HCT116 (cell line): Measurements from ENCODE around the gene DHX34. TPM values are rescaled to one million over a fixed set of nuclear protein-coding genes. Genes with fewer than 3 reads are reported as not detected.

ENCODE experiments used
- ATAC-seq: fragments of 200-7000 bp; cut with Tn5 transposase; 2 replicates; pipeline ENCODE4 v1.9.1; 2020; ENCODE audit warnings: mild to moderate bottlenecking, moderate library complexity
- BruUV-seq: library from RNA; stranded (reverse); fragments of 400-500 nt; replicated peaks from 2 replicates; lab custom pipeline; 2021; lab: Mats Ljungman, UMichigan
- CTCF ChIA-PET: fragments of 300-600 bp; sonication (Branson Sonifier 250); formaldehyde crosslinking; loops from one replicate; lab custom pipeline; 2021; ENCODE audit warnings: antibody characterized with exemption; lab: Charles Lee
- POLR2A ChIA-PET: fragments of 300-600, 350-600 bp; sonication (Branson Sonifier 250); formaldehyde crosslinking; loops from one replicate; lab custom pipeline; 2021; ENCODE audit warnings: antibody characterized with exemption; lab: Charles Lee
- RAD21 ChIA-PET, 2 experiments: fragments of 300-600 bp; sonication (Branson Sonifier 250); formaldehyde crosslinking; loops; one replicate each; lab custom pipeline; 2023; ENCODE audit warnings: low total read pairs in 2 of 2; ENCODE audit not compliant: uncharacterized antibody in 2 of 2, unreplicated experiment in 2 of 2, low non-redundant PET in 1 of 2; lab: Charles Lee
- DNase-seq: peaks from one replicate; pipeline ENCODE4 v3.0.0-alpha.2; 2010; ENCODE audit warnings: low read depth, low spot score
- H2AFZ ChIP-seq: fragments of 200-600 bp; shearing (Covaris generic), sonication (generic); 2 replicates; pipeline ENCODE4 v1.6.1; 2017; ENCODE audit warnings: low read depth, mixed run types, mixed read lengths, antibody characterized with exemption, low read length; ENCODE audit not compliant: poor library complexity, severe bottlenecking
- H3K27ac ChIP-seq: 2 replicates; pipeline ENCODE4 v1.5.1; 2012; ENCODE audit warnings: low read depth, low read length
- H3K27me3 ChIP-seq: fragments of 200-600 bp; sonication (generic); 2 replicates; pipeline ENCODE4 v1.6.1; 2016; ENCODE audit warnings: mixed run types, low read length, mixed read lengths; ENCODE audit not compliant: insufficient read depth
- H3K36me3 ChIP-seq, 2 experiments: fragments of 200-500 bp in 1 of 2; fragments of 200-600 bp in 1 of 2; sonication (Bioruptor generic) in 1 of 2; sonication (generic) in 1 of 2; 2 replicates each; pipeline versions ENCODE4 v1.5.1 to v1.6.1; 2014 to 2016; ENCODE audit warnings: low read length in 2 of 2, inconsistent platforms in 1 of 2, mixed read lengths in 1 of 2, mixed run types in 1 of 2; ENCODE audit not compliant: insufficient read depth in 2 of 2, control insufficient read depth in 1 of 2
- H3K4me1 ChIP-seq, 2 experiments: fragments of 200-600 bp in 1 of 2; sonication (generic) in 1 of 2; 2 replicates each; pipeline versions ENCODE4 v1.5.1 to v1.6.1; 2012 to 2017; ENCODE audit warnings: low read length in 2 of 2, inconsistent platforms in 1 of 2, mild to moderate bottlenecking in 1 of 2, mixed read lengths in 1 of 2, mixed run types in 1 of 2, moderate library complexity in 1 of 2; ENCODE audit not compliant: insufficient read depth in 2 of 2, control insufficient read depth in 1 of 2
- H3K4me2 ChIP-seq: fragments of 200-600 bp; sonication (generic); 2 replicates; pipeline ENCODE4 v1.6.1; 2017; ENCODE audit warnings: mixed run types, low read length, mixed read lengths
- H3K4me3 ChIP-seq, 2 experiments: fragments of 200-600 bp in 1 of 2; sonication (generic) in 1 of 2; replicated peaks in 1 of 2; 2 replicates each; pipeline ENCODE4 v1.5.1; 2011 to 2016; ENCODE audit warnings: low read length in 2 of 2, control low read depth in 1 of 2, low read depth in 1 of 2, mild to moderate bottlenecking in 1 of 2, mixed read lengths in 1 of 2, mixed run types in 1 of 2
- H3K79me2 ChIP-seq: fragments of 200-600 bp; sonication (generic); 2 replicates; pipeline ENCODE4 v1.6.1; 2017; ENCODE audit warnings: mild to moderate bottlenecking, mixed run types, low read length, moderate library complexity, mixed read lengths; ENCODE audit not compliant: insufficient read depth
- H3K9ac ChIP-seq: fragments of 200-600 bp; sonication (generic); 2 replicates; pipeline ENCODE4 v1.6.1; 2016; ENCODE audit warnings: low read length, mixed read lengths
- H3K9me2 ChIP-seq: fragments of 200-600 bp; sonication (generic), shearing (Covaris generic); 2 replicates; pipeline ENCODE4 v1.6.1; 2017; ENCODE audit warnings: mixed run types, mild to moderate bottlenecking, moderate library complexity; ENCODE audit not compliant: insufficient read depth
- H3K9me3 ChIP-seq, 2 experiments: fragments of 200-500 bp in 1 of 2; fragments of 200-600 bp in 1 of 2; sonication (Bioruptor generic) in 1 of 2; sonication (generic) in 1 of 2; 2 replicates each; pipeline ENCODE4 v1.6.1; 2014 to 2017; ENCODE audit warnings: low read length in 2 of 2, mixed read lengths in 2 of 2, inconsistent platforms in 1 of 2, low read depth in 1 of 2, mild to moderate bottlenecking in 1 of 2, mixed run types in 1 of 2, moderate library complexity in 1 of 2; ENCODE audit not compliant: control insufficient read depth in 1 of 2, insufficient read depth in 1 of 2
- H4K20me1 ChIP-seq: fragments of 200-600 bp; sonication (generic), shearing (Covaris generic); 2 replicates; pipeline ENCODE4 v1.6.1; 2017; ENCODE audit warnings: mixed run types, mild to moderate bottlenecking, moderate library complexity; ENCODE audit not compliant: insufficient read depth
- CBX3 ChIP-seq: IDR thresholded peaks from 2 replicates; pipeline ENCODE4 v1.6.1; 2012; ENCODE audit warnings: low read depth
- CEBPB ChIP-seq: IDR thresholded peaks from 2 replicates; pipeline ENCODE4 v1.6.1; 2012; ENCODE audit warnings: low read depth
- CTCF ChIP-seq, 3 experiments: fragments of 200-600 bp in 1 of 3; sonication (generic) in 1 of 3; IDR thresholded peaks in 2 of 3; conservative IDR thresholded peaks in 1 of 3; 2 replicates each; pipeline ENCODE4 v1.5.1; 2012 to 2017; ENCODE audit warnings: low read depth in 2 of 3, low read length in 2 of 3, antibody characterized with exemption in 1 of 3, borderline replicate concordance in 1 of 3, control low read depth in 1 of 3, mild to moderate bottlenecking in 1 of 3, mixed read lengths in 1 of 3, mixed run types in 1 of 3, moderate library complexity in 1 of 3; ENCODE audit not compliant: insufficient read depth in 1 of 3
- EGR1 ChIP-seq: IDR thresholded peaks from 2 replicates; pipeline ENCODE4 v1.6.1; 2012; ENCODE audit warnings: low read depth
- ELF1 ChIP-seq: IDR thresholded peaks from 2 replicates; pipeline ENCODE4 v1.6.1; 2012; ENCODE audit warnings: low read depth, borderline replicate concordance
- EZH2 ChIP-seq: fragments of 200-600 bp; sonication (generic); IDR thresholded peaks from 2 replicates; pipeline ENCODE4 v1.6.1; 2017; ENCODE audit warnings: antibody characterized with exemption, mixed run types
- EZH2phosphoT487 ChIP-seq: fragments of 200-600 bp; IDR thresholded peaks from 2 replicates; pipeline ENCODE4 v1.6.1; 2018; ENCODE audit warnings: antibody characterized with exemption, borderline replicate concordance
- FOSL1 ChIP-seq: IDR thresholded peaks from 2 replicates; pipeline ENCODE4 v1.6.1; 2012; ENCODE audit warnings: low read depth
- JUND ChIP-seq: IDR thresholded peaks from 2 replicates; pipeline ENCODE4 v1.6.1; 2012
- POLR2A ChIP-seq: IDR thresholded peaks from 2 replicates; pipeline ENCODE4 v1.7.0; 2011; ENCODE audit warnings: borderline replicate concordance; ENCODE audit not compliant: insufficient read depth, insufficient read length; ENCODE audit errors: extremely low read depth
- POLR2AphosphoS5 ChIP-seq: IDR thresholded peaks from 2 replicates; pipeline ENCODE4 v1.6.1; 2011; ENCODE audit warnings: mild to moderate bottlenecking, low read depth, low read length, moderate library complexity
- SIN3A ChIP-seq: IDR thresholded peaks from 2 replicates; pipeline ENCODE4 v1.6.1; 2012; ENCODE audit warnings: low read depth
- SP1 ChIP-seq: IDR thresholded peaks from 2 replicates; pipeline ENCODE4 v1.6.1; 2012; ENCODE audit warnings: low read depth
- SRF ChIP-seq: IDR thresholded peaks from 2 replicates; pipeline ENCODE4 v1.6.1; 2012; ENCODE audit warnings: low read depth
- TCF7L2 ChIP-seq: IDR thresholded peaks from 2 replicates; pipeline ENCODE4 v1.7.0; 2011; ENCODE audit warnings: borderline replicate concordance, inconsistent platforms; ENCODE audit not compliant: insufficient read depth, insufficient read length; ENCODE audit errors: extremely low read depth
- YY1 ChIP-seq: IDR thresholded peaks from 2 replicates; pipeline ENCODE4 v1.6.1; 2011; ENCODE audit warnings: low read length, low read depth, moderate library complexity, mild to moderate bottlenecking; ENCODE audit not compliant: insufficient replicate concordance; ENCODE audit errors: extremely low read depth
- ZFX ChIP-seq: fragments of 450-650 bp; IDR thresholded peaks from 2 replicates; pipeline ENCODE4 v1.6.1; 2017
- intact Hi-C: fragments of 100-400 bp; cut with micrococcal nuclease; formaldehyde crosslinking; loops from 2 replicates; pipeline ENCODE4 v1.10.0; 2022
- total RNA-seq: library from RNA; stranded (reverse); gene quantifications from one replicate; pipeline ENCODE4 v1.2.1, GENCODE V29; 2021; ENCODE audit not compliant: unreplicated experiment
- TF ChIP-seq, protein P1 (sequence below): IDR thresholded peaks from 2 replicates; pipeline ENCODE4 v1.6.1; 2012
- TF ChIP-seq, protein P2 (sequence below): IDR thresholded peaks from 2 replicates; pipeline ENCODE4 v1.6.1; 2011; ENCODE audit warnings: mild to moderate bottlenecking, low read length, moderate library complexity; ENCODE audit not compliant: insufficient replicate concordance; ENCODE audit errors: extremely low read depth

DHX34 gene
- total RNA-seq, 1 experiment from 2014 or later = 30.5 TPM

GRCh38 chr19:47415953-47416642 lies 67.0 kb downstream of the DHX34 start:
- POLR2A ChIA-PET = interaction anchor here (1.0 kb wide), 1 partner anchor 12 kb away, joined by 4 read pairs; no protein-coding TSS in a partner anchor
- Histone ChIP-seq H3K4me3 (no peak overlapping the region), H3K4me1 (peaks cover 9 to 13% of the 10 kb centered on the region in 2 experiments; a peak in 3 of 4 replicates), H3K79me2 (no peaks in the 10 kb centered on the region), H3K27me3 (peaks cover 8% of the 10 kb centered on the region; the same call in 1 of the 2 replicates), H3K4me2 (no peak overlapping the region), H2AFZ (no peak overlapping the region), H3K9me2 (no peaks in the 10 kb centered on the region), H3K36me3 (no peaks in the 10 kb centered on the region), H3K27ac (no peak overlapping the region), H3K9ac (no peak overlapping the region), H4K20me1 (no peaks in the 10 kb centered on the region), H3K9me3 (no peaks in the 10 kb centered on the region)
- RAD21 ChIA-PET = no interaction called here
- no peak for DNase-seq
- intact Hi-C loops = no loop called here
- CTCF ChIA-PET = interaction anchor here (1.5 kb wide), 1 partner anchor 67 kb away, joined by 5 read pairs; the partner anchor contains the start of gene DHX34
- TF ChIP-seq SRF = no peak
- TF ChIP-seq, protein P1, sequence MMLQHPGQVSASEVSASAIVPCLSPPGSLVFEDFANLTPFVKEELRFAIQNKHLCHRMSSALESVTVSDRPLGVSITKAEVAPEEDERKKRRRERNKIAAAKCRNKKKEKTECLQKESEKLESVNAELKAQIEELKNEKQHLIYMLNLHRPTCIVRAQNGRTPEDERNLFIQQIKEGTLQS = no peak
- TF ChIP-seq ELF1 = no peak
- TF ChIP-seq JUND = no peak
- TF ChIP-seq EZH2 = no peak
- no peak for TF ChIP-seq EZH2phosphoT487
- TF ChIP-seq YY1 = no peak
- TF ChIP-seq POLR2A = no peak
- TF ChIP-seq SP1 = no peak
- no peak for TF ChIP-seq CBX3
- TF ChIP-seq FOSL1 = no peak
- TF ChIP-seq EGR1 = no peak
- TF ChIP-seq, protein P2, sequence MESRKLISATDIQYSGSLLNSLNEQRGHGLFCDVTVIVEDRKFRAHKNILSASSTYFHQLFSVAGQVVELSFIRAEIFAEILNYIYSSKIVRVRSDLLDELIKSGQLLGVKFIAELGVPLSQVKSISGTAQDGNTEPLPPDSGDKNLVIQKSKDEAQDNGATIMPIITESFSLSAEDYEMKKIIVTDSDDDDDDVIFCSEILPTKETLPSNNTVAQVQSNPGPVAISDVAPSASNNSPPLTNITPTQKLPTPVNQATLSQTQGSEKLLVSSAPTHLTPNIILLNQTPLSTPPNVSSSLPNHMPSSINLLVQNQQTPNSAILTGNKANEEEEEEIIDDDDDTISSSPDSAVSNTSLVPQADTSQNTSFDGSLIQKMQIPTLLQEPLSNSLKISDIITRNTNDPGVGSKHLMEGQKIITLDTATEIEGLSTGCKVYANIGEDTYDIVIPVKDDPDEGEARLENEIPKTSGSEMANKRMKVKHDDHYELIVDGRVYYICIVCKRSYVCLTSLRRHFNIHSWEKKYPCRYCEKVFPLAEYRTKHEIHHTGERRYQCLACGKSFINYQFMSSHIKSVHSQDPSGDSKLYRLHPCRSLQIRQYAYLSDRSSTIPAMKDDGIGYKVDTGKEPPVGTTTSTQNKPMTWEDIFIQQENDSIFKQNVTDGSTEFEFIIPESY = no peak
- TF ChIP-seq CTCF (IDR thresholded peaks at IDR 0.05 in 2 of 3, conservative IDR thresholded peaks at IDR 0.05 in 1 of 3; ENCODE audit: borderline replicate concordance in 1 of 3, insufficient read depth in 1 of 3, low read depth in 2 of 3, low read length in 2 of 3) = no peak
- TF ChIP-seq TCF7L2 = no peak
- TF ChIP-seq SIN3A = no peak
- TF ChIP-seq POLR2AphosphoS5 = no peak
- no peak for TF ChIP-seq ZFX
- no peak for TF ChIP-seq CEBPB
- ATAC-seq = no peak
- BruUV-seq = no TSS peak
